Measurements from ENCODE around the gene QARS1.

The QARS1 gene

DNA sequence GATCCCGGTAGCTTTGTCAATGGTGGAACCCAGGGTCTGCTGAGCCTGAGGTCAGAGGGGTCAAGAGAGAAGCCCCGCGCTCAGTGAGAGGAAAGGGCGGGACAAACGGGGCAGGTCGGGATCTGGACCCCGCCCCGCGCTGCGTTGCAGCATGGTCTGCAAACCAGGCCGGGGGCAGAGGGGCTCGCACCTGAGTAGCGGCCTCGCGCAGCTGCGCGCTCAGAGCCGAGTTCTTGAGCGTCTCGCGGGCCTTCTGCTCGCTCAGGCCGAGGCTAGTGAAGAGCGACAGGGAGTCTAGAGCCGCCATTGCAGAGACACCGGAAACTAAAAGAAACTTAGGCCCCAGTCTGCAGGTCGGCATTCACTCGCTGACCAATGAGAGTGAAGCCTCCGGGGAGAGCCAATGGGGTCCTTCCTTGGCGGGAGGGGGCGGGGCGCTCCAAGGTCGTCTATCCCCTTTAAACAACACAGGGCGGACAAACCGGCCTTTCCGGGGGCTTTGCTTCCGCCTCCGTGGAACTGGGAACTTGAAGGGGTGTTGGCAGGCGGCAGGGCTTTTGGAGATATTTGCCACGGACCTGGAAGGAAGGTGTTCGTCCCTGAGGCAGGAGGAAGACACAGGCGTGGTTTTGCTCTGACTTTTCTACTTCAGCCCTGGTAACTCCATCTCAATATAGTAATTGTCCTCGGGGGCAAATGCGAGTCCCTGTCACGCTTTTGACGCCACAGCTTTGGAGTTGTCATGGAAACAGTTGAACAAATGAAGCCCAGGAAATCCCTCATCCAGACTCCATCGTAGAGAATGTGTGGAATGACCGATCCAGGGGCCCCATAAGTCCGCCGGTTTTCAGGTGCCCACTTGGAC is at the start of gene QARS1:
QARS1 (minus strand) TSS at position 331 of the 865 bp plus-strand sequence; CDS start at position 307, 24 bp downstream.
- peak; percentile 33 for DNase-seq

DNA sequence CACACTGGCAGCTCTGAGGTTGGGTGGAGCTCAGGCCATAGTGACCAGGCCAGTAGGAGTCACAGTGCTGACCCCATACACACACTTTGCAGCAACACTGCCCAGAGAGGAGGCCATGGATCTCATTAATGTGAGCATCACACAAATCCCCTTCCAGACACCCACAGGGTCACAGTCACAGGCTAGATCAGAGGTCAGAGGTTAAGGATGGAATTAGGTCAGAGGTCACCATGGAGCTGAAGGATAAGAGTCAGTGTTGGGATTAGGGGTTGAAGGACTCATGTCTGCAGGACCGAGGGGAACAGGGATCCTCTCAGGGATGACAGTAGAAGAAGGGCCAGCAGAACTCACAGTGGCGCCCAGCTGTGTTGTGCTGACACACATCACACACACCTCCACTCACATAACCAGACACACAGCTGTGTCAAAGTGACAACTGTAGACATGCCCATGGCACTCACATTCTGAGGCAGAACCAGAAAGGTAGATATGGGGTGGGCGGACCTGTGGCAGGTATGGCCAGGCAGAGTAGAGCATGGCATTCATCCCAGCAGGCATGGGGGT is 48.9 kb upstream of the QARS1 start:
- DNase-seq, result no peak

DNA sequence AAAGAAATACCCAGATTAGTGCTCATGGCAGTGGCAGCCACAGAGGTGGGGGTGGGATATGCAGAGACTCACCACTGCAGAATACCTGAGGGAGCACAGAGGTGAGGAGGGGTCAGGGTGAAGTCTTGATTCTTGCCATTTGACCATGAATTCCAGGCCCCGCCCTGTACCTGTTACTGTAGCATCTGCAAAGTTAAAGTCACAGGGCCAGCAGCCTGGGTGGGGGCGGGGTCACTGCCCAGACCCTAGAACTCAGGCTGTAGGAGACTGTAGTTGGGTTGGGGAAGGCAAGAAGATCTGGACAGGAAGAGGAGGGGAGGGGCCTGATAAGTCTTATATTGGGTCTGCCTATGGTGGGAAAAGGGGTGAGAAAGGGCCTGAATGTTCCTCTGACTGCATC is 47.1 kb upstream of the QARS1 start:
- DNase-seq, result no peak

DNA sequence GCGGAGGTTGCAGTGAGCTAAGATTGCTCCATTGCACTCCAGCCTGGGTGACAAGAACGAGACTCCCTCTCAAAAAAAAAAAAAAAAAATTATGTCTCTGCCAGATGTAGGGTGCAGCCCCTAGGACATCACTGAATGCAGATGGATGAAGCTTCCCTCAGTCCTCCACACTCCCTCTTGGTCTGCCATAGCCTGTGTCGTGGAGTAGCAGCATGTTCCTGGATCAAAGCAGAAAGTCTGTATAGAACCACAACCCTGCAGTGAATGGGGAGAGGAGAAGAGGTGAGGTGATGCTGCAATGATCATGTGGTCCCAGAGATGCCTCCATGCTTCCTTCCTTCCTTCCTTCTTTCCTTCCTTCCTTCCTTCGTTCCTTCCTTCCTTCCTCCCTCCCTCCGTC is 43.6 kb upstream of the QARS1 start:
- DNase-seq, result no peak

DNA sequence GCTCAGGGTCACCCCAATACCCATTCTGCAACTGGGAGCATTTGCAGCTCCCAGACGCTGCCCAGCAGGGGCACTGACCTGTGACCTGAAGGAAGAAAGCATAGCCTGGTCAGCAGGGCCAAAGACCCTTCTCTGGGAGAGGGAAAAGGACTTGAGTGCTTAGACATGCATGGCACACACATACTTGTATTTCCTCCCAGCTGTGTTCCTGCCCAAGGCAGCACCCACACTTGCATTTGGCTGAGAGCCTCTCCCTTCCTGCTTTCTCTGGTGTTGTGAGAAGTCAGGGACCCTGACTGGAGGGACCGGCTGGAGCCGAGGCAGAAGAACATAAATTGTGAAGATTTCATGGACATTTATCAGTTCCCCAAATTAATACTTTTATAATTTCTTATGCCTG is 35.5 kb upstream of the QARS1 start:
- DNase-seq, result no peak

DNA sequence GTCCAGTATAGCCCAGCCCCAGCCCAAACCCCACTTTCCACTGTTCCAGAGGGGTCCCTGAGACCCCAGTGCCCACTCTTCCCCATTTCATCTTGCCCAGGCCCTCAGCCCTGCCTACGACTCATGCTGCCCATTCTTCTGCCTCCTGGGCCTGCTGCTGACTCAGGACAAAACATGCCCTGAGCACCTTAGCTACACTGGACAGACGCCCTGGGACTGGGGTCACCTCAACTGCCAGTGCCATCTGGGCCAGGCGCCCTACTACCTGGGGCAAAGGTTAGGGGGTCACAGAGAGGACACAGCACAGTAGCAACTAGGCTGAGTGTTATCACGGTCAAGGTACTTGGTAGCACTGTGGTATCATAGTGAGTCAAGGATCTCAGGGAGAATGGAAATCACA is 30.9 kb upstream of the QARS1 start:
- no peak for DNase-seq

DNA sequence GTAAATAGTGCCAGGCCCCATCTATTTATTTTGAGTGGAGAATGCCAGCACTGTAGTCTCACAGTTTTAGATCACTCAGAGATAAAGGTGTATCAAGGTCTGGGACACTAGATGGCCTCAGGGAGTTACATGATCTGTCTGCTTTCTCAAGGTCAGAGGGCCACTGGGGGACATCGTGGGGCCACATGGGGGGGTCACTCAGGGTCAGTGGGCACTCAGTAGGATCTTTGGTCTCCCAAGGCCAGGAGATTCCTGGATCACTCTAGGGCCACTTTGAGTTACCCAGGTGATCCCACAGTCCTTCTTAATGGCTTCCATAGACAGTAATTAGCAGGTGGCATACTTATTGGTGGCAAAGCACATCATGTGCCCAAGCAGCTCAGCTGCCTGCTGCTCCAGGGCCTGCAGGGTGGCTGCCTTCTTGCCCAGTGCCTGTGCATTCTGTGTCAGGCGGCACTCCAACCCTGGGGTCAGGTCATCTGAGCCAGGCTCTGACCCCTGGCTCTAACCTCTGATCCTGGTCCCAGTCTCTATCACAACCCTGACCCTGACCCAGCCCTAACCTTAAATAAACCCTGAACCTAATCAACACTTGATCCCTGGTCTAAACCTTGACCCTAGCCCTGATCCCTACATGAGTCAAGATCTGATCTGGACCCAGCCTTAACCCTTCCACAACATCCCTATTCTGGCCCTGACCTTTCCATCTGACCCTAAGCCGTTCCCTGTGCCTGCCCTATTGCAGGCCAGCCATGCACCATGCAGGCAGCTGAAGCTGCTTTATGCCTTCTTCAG is 30.1 kb upstream of the QARS1 start:
- DNase-seq, result no peak

DNA sequence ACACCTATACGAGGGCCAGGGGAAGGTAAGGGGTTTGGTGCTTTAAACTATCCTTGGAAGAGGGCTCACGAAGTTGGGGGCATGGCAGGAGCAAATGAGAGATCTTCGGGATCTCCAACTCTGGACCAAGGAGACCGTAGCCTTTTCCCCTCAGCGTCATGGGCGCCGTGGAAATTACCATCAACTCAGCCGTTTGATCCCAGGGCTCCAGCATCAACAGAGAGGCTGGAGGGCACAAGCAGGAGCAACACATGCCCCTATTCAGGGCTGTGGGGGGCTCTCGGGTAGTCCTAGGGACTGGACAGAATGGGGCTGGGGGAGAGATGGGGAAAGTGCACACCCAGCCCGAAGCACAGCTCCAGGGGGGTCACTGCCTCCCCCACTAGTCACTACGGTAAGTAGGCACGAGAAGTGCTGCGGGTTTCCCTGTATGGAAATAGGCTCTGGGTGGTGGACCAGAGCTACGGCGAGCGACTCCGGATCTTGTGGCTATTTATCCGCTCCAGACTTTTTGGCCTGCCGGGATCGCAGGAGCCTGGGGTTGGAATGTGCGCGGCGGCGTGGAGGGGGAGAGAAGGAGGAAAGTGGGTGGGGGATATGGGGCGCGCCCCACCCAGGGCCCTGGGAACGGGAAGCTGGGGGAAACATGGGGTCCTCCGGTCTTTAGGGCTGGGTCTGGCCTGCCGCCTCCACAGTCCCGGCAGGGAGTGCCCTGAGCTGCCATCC is 28.8 kb upstream of the QARS1 start:
- DNase-seq, result peak; percentile 13

DNA sequence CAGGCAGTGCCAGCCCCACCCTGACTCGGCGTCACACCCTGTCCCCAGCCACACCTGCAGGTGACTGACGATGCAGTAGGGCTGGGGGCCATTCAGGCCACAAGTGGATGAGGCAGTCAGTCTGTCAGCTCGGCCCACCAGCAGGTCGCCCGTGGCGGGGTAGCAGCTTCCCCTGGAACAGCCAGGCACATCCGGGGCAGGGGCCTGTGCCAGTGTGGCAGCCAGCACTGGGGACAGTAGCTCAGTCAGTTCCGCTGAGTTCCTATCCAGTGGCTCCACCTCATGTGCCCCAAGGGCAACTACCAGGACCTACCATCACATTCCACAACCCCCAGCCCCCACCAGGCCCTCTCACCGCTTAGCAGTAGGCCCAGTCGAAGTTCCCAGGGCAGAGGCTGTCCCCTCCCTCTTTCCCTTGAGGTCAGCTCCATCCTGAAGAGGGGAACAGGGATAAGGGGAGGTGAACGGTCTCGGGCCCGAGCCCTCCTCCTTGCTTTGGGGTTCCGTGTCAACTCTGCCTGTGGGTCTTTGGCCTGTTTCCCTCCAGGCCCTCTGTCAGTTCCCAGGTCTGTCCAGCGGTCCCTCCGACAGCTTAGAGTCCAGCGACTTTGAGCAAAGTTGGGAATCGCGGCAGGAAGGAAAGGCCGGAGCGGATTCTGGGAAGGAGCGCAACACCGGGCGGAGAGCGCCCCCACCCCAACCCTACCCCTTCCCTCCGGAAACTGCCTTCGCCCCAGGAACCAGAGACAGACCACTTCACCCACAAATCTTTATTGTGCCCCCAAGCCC is 28.1 kb upstream of the QARS1 start, which contains the start of gene LAMB2:
LAMB2 (minus strand) TSS at position 614 of the 789 bp plus-strand sequence; CDS start at position 431, 183 bp downstream.
- DNase-seq, result no peak

DNA sequence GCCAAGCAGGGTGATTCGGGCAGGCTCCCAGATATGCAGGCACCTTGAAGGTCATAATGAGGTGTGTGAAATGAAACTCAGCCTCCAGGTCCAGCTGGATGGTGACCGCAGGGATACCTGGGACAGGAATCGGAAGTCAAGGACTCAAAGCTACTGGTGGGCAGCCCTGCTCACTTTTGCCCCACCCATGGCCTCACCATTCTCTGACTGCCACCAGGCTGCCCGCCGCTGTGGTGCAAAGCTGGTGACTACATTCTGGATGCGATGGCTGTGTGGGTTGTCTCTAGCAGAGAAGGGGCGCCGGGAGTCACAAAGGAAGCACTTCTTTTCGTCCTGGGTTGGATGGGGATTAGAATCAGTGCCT is 27.5 kb upstream of the QARS1 start:
- DNase-seq, result no peak

DNA sequence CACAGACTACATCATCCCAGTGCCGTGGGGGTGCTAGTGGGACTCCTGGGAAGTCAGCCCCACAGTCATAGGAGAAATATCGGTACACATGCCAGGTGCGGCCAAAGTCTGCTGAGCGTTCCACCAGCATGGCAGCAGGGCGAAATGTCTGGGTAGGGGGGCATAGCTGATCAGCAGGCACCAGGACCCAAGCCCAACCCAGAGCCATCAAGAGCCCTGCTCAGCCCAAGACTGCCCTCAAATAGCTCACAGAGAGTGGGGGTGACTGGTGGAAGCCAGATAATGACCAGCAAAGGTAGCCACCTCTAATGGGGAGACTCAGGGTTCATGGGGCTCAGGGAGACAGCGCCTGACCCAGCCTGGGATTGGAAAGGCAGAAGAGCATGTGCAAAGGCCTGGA is 27.0 kb upstream of the QARS1 start:
- no peak for DNase-seq

DNA sequence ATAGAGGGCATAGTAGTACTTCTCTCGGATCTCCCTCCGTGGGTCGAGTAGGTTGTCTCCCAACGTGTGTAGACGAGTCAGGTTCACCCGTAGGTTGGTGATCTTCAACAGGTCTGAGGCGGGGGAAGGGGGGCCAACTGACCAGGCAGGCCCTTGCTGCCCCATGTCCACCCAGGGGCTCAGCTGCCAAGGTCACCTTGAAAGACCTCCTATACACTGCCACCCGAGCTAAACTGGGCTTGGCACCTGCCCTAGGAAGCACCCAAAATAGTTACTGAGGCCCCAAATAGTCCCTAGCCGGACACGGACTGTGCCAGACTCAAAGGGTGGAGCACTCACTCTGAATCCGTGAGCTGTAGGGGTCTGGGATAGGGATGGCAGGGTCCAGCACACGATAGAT is 26.5 kb upstream of the QARS1 start:
- no peak for DNase-seq

DNA sequence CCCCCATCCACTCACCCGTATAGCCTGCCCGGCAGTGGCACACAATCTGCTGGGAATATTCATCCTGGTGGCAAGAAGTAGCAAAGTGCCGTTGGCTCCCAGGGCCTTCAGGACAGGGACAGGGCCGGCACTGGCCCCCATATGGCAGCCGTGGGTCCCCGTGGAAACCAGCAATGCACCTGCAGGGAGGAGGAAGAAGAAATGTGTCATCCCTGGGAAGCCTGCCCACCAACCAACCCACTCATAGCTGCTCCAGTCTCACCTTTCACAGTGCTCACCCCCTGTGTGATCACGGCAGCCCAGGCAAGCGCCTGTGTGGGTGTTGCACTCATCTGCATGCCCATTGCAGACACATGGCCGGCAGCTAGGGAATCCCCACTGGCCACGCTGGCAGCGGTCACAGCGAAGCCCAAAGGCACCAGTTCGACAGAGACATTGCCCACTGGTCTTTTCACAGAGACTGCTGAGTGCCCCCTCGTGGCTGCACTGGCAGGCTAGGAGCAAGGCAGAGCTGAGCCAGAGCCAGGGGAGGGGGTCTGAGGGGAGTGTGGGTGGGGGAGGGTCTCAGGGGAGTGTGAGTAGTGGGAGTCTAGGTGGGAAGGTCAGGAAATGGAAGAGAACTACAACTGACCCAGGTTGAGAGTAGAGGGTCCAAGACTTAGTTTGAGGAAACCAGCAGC is 20.6 kb upstream of the QARS1 start:
- DNase-seq, result no peak

DNA sequence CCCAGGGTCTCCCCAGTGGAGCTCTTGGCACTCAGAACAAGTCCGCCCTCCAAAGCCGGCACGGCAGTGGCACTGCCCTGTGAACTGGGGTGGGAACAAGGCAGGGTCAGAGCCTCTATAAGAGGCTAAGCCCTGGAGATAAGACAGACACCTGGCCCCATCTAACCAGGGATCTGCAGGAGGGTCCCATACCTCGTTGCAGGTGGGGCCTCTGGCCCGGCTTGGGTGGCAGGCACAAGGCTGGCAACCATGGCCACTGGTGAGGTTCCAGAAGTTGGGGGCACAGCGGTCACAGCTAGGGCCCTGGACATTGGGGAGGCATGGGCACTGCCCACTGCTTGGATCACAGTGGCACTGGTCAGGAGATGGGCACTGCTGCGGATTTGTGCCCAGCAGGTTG is 19.6 kb upstream of the QARS1 start:
- no peak for DNase-seq

DNA sequence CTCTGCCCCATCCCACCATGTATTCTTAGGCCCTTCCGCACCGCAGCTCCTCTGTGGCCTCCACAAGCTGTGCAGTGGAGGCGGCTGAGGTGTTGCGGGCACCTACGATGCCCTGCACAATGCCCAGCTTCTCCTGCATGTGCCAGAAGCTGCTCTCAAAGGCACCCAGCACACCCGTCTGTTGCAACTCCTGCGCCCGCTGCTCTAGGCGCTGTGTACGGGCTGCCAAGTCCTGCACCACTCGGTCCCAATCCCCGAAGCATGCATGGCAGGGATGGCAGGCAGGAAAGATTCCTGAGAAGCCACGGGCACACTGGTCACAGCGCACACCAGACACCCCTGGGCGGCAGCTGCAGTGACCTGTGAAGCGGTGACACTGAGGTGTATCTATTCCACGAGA is 19.1 kb upstream of the QARS1 start:
- no peak for DNase-seq

DNA sequence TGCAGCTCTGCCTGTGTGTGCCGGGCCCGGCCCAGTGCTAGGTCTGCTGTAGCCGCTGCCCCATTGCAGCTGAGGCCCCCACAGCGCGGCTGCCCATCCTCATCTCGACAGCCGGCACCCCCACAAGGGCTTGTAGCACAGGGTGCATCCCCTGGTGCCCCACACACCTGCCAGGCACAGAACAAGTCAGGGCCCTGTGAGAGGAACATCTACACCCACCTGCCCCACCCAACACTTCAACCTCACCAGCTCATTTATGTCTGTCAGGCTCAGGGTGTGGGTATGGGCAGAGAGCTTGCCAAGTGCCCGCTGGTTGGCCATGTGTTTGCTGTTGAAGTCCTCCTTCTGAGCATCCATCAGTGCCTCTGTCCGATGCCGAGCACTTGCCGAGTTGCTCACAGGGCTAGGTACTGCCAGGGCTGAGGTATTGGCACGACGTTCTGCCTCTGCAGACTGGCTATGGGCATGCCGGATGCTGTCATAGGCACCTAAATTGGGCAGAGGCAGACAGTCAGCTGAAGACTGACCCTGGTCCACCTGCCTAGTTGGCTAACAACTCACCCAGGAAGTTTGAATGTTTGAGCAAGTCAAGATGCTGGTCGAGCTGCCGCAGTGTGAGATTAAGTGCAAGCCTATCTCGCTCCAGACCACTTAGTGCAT is 18.5 kb upstream of the QARS1 start:
- no peak for DNase-seq

DNA sequence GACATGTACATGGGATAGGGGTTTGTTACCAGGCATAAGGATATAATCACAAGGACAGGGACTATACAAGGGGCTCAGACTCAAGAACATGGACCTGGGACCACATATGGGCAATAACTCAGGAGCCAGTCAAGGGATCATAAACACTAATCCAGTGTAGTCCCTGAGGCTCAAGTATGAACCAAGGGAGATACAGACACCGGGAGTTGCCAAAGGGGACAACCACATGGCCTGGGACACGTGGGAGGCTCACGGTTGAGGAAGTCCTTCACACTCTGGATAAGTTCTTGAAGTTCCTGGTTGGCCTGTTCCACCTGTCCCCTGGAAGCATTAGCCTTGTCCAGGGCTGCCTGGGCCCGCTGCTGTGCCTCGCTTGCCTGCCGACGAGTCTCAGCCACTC is 17.9 kb upstream of the QARS1 start:
- no peak for DNase-seq

DNA sequence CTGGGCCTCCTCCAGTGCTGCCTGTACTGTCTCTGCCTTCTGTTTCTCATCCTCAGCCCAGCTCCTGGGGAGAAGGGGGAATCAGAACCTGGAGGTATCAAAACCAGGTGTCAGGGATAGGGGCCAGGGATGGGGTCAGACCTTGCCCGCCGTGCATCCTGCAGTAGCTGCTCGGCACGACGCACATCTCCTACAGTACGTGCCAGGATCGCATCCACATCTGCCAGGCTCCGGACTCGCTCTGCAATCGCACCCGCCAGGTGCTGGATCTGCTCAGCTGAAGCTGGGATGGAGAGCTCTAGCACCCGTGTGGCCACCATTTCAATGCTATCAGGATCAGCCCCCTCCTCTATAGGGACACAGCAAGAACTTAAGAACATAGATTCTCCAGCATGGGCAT is 17.5 kb upstream of the QARS1 start:
- no peak for DNase-seq

DNA sequence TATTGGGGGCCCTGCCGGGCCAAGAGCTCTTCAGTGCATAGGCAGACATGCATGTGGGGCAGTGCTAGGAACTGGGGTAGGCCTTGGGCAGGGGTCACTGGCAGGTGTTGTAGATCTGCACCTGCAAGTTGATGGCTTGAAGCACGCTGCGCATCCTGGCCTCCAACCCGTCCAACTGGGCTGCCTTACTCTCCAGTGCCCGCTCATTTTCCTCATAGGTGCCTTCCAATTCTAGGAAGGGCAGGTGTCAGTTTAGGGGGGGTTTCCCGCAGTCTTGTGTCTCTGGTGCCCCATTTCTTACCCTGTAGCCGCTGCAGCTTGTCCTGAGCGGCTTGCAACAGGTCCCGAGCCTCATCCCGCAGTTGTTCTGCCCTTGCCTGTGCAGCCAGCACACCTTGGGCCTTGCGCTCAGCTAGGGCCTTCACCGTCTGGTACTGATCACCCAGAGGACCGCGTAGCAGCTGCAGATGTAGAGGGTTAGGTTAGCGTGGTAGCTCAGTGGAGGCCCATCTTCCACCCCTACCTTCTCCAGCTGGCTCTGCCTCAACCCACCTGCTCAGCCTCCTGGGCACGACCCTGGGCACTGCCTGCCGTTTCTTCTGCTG is 16.7 kb upstream of the QARS1 start:
- DNase-seq, result no peak

DNA sequence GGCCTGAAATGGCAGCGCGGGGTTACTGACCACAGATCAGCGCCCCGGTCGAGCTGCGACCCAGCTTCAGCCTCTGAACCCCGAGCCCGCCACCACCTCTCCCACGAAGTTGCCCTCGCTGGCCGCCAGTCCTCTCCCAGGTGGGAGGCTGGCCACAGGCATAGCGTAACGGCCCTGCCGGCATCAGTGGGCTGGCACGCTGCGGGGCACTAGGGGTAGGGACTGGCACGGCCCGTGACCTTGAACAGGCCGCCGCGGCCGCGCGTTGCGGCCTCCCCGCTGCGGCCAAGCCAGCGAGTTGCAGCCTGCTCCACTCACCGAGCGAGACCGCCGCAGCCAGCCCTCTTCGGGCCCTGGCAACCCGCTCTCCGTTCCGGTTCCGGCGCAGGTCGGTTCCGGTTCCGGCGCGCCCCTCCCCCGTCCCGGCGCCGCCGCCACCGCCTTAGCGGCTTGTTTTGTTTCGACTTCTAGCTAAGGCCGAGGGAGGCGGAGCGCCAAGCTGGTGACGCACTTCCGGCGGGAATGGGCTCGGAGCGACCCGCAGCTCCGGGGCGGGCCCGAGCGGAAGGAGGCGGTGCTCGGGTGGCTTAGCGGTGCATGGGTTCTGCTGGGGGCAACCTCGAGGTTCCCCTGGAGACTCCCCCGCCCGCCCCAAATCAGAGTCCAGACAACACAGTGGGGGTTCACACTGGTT is 16.0 kb upstream of the QARS1 start, which contains the start of gene USP19:
USP19 (minus strand) TSS at position 386 of the 694 bp plus-strand sequence. CDS start 1,678 bp downstream, outside the sequence.
- DNase-seq, result peak; percentile 23
